Lung (tissue), 12 donors: ENCODE data around the gene KLF17. TPM values are rescaled to one million over a fixed set of nuclear protein-coding genes. Genes with fewer than 3 reads are reported as not detected.

Experiments
- ATAC-seq: fragments of 200-7000 bp; cut with Tn5 transposase; one replicate; pipeline ENCODE4 v1.9.1; 2020; ENCODE audit warnings: moderate number of reproducible peaks; ENCODE audit not compliant: insufficient read depth, low FRiP score
- DNase-seq, 3 donors: peaks; one replicate each; pipeline ENCODE4 v3.0.0-alpha.2; 2013 to 2017
- H3K27ac ChIP-seq, 2 donors: one replicate each; pipeline ENCODE4 v1.5.1; 2013; ENCODE audit warnings: mild to moderate bottlenecking in 2 of 2, moderate library complexity in 2 of 2, control low read depth in 1 of 2, inconsistent platforms in 1 of 2, low read depth in 1 of 2, low read length in 1 of 2
- H3K27me3 ChIP-seq, 3 donors: one replicate each; pipeline ENCODE4 v1.5.1; 2013; ENCODE audit warnings: low read length in 2 of 3; ENCODE audit not compliant: control insufficient read depth in 3 of 3, insufficient read depth in 3 of 3
- H3K36me3 ChIP-seq, 4 donors: one replicate each; pipeline ENCODE4 v1.5.1; 2013; ENCODE audit warnings: low read length in 4 of 4, mild to moderate bottlenecking in 1 of 4, moderate library complexity in 1 of 4; ENCODE audit not compliant: control insufficient read depth in 4 of 4, insufficient read depth in 4 of 4
- H3K4me1 ChIP-seq, 5 donors: one replicate each; pipeline ENCODE4 v1.5.1; 2013; ENCODE audit warnings: low read length in 5 of 5, mild to moderate bottlenecking in 2 of 5, moderate library complexity in 1 of 5; ENCODE audit not compliant: control insufficient read depth in 5 of 5, insufficient read depth in 5 of 5
- H3K4me3 ChIP-seq: one replicate; pipeline ENCODE4 v1.5.1; 2013; ENCODE audit warnings: mild to moderate bottlenecking, control low read depth, moderate library complexity
- H3K9ac ChIP-seq, 2 donors: one replicate each; pipeline ENCODE4 v1.5.1; 2013; ENCODE audit warnings: low read length in 2 of 2, control low read depth in 1 of 2; ENCODE audit not compliant: insufficient read depth in 1 of 2
- H3K9me3 ChIP-seq, 4 donors: one replicate each; pipeline ENCODE4 v1.5.1; 2013; ENCODE audit warnings: low read length in 3 of 4, mild to moderate bottlenecking in 1 of 4, moderate library complexity in 1 of 4; ENCODE audit not compliant: control insufficient read depth in 4 of 4, insufficient read depth in 3 of 4
- CTCF ChIP-seq: IDR thresholded peaks from 2 replicates; pipeline ENCODE4 v1.5.1; 2012; ENCODE audit warnings: mild to moderate bottlenecking; ENCODE audit errors: control extremely low read depth, extremely low read depth
- WGBS, 2 donors: extraction: QIAGEN DNeasy Blood & Tissue Kit; methylation state at CpG; one replicate each; pipeline ENCODE4 v1.1.7; 2013; 5-methylcytosine and 5-hydroxymethylcytosine counted together
- polyA plus RNA-seq, 2 donors: library from polyadenylated mRNA; stranded (reverse); fragments of 200-250 nt; gene quantifications; one replicate each; pipeline ENCODE4 v1.2.1, GENCODE V29; 2013
- total RNA-seq, 2 donors: library from RNA; depleted of rRNA in 1 of 2; stranded (reverse); fragments of >200 nt in 1 of 2; gene quantifications; one replicate each; pipeline ENCODE4 v1.2.1, GENCODE V29; 2014 to 2021
- donor health status: control.
- donor health status: control.
- donor health status: Bipolar disorder and iron deficiency.
- donor health status: healthy.
- donor health status: DM: yes; HTN: yes; CAD: no.

KLF17 gene
- total and polyA plus RNA-seq, 4 donors = 0.14 to 0.28 (median 0.21) TPM; not detected in 1

- H3K36me3 ChIP-seq = no peaks in the 10 kb centered on the region
- DNase-seq = no peak
- TF ChIP-seq CTCF = no peak
- no peak for ATAC-seq
- no peak overlapping the region for H3K4me3 ChIP-seq
- H3K27ac ChIP-seq = no peak overlapping the region
- peaks cover 0 to 3% (median 0%) of the 10 kb centered on the region in 3 donors for H3K27me3 ChIP-seq
- H3K9me3 ChIP-seq = peaks cover 0 to 3% (median 0%) of the 10 kb centered on the region in 4 donors
- no peak overlapping the region for H3K9ac ChIP-seq
- no peaks in the 10 kb centered on the region for H3K4me1 ChIP-seq
- WGBS, 2 donors = 87 to 88% methylated on average over 2 of the region's 2 CpGs
Measured at GRCh38 chr1:44094047-44094446, 24.6 kb upstream of the KLF17 start.

GRCh38 chr1:44100183-44100868, 18.3 kb upstream of the KLF17 start:
- 87% methylated on average over 9 of the region's 9 CpGs for WGBS, 2 donors

GRCh38 chr1:44101328-44101727, 17.3 kb upstream of the KLF17 start:
- no peak overlapping the region for H3K4me3 ChIP-seq
- 64 to 86% methylated on average over 7 of the region's 7 CpGs for WGBS, 2 donors
- H3K27ac ChIP-seq = no peak overlapping the region
- DNase-seq = no peak
- H3K36me3 ChIP-seq = no peaks in the 10 kb centered on the region
- no peak for ATAC-seq
- H3K4me1 ChIP-seq = no peaks in the 10 kb centered on the region
- no peak for TF ChIP-seq CTCF
- H3K9me3 ChIP-seq = peaks cover 0 to 3% (median 0%) of the 10 kb centered on the region in 4 donors
- H3K27me3 ChIP-seq = peaks cover 0 to 4% (median 0%) of the 10 kb centered on the region in 3 donors
- no peak overlapping the region for H3K9ac ChIP-seq

More at GRCh38 chr1:44100183-44100868, 18.3 kb upstream of the KLF17 start:
- no peak for TF ChIP-seq CTCF
- Histone ChIP-seq H3K9ac (no peak overlapping the region), H3K4me3 (no peak overlapping the region), H3K27ac (no peak overlapping the region), H3K27me3 (no peaks in the 10 kb centered on the region), H3K9me3 (peaks cover 0 to 3% (median 0%) of the 10 kb centered on the region in 4 donors), H3K4me1 (no peaks in the 10 kb centered on the region), H3K36me3 (no peaks in the 10 kb centered on the region)
- ATAC-seq (no peak), DNase-seq (no peak)
